ENCODE results near the gene HHAT. TPM values are rescaled to one million over a fixed set of nuclear protein-coding genes. Genes with fewer than 3 reads are reported as not detected.

HHAT gene
- total and polyA plus RNA-seq, 2 experiments from 2014 or later, result 1.6 to 1.9 TPM

GRCh38 chr1:210541680-210542358 lies 213.1 kb downstream of the HHAT start:
- no peak overlapping the region for H3K4me2 ChIP-seq (ENCODE audit: unreplicated experiment)
- H3K36me3 ChIP-seq (ENCODE audit: low read depth), result no peaks in the 10 kb centered on the region
- H3K27ac ChIP-seq, result no peak overlapping the region
- H3K9me2 ChIP-seq (ENCODE audit: insufficient read depth), result no peaks in the 10 kb centered on the region
- no peaks in the 10 kb centered on the region for H3K4me1 ChIP-seq (ENCODE audit: insufficient read depth)
- H3K9ac ChIP-seq, result no peak overlapping the region
- H3K9me3 ChIP-seq (ENCODE audit: low read depth), result no peaks in the 10 kb centered on the region
- no peak for TF ChIP-seq EZH2phosphoT487 (IDR thresholded peaks at IDR 0.05; ENCODE audit: insufficient read depth, low read depth)
- TF ChIP-seq EZH2 (IDR thresholded peaks at IDR 0.05; ENCODE audit: insufficient read depth, poor library complexity, severe bottlenecking), result no peak
- no peak for DNase-seq
- in situ Hi-C loops (cut with MboI), result no loop called here
- no peaks in the 10 kb centered on the region for H3K27me3 ChIP-seq (replicated peaks; ENCODE audit: insufficient read depth)
- no peak overlapping the region for H2AFZ ChIP-seq
- no peak overlapping the region for H3K4me3 ChIP-seq
- H3K79me2 ChIP-seq (ENCODE audit: insufficient read depth), result no peaks in the 10 kb centered on the region
- 63 to 65% methylated on average over 6 of the region's 6 CpGs for WGBS, 2 experiments (ENCODE audit: low coverage in 1 of 2, low lambda C conversion rate in 2 of 2, missing lambda C conversion rate in 2 of 2)
- no peaks in the 10 kb centered on the region for H3F3A ChIP-seq (ENCODE audit: insufficient read depth)
- H4K20me1 ChIP-seq (ENCODE audit: insufficient read depth), result no peaks in the 10 kb centered on the region

GRCh38 chr1:210551899-210552298 lies 223.2 kb downstream of the HHAT start:
- Histone ChIP-seq H3K9me2 (ENCODE audit: insufficient read depth) (no peaks in the 10 kb centered on the region), H3K79me2 (ENCODE audit: insufficient read depth) (no peaks in the 10 kb centered on the region), H3K4me1 (ENCODE audit: insufficient read depth) (no peaks in the 10 kb centered on the region), H3K9me3 (ENCODE audit: low read depth) (no peaks in the 10 kb centered on the region), H3K36me3 (ENCODE audit: low read depth) (no peaks in the 10 kb centered on the region), H3K4me2 (ENCODE audit: unreplicated experiment) (no peak overlapping the region), H3K4me3 (no peak overlapping the region), H3K9ac (no peak overlapping the region), H2AFZ (no peak overlapping the region), H3F3A (ENCODE audit: insufficient read depth) (no peaks in the 10 kb centered on the region), H3K27me3 (replicated peaks; ENCODE audit: insufficient read depth) (no peaks in the 10 kb centered on the region), H3K27ac (no peak overlapping the region), H4K20me1 (ENCODE audit: insufficient read depth) (no peaks in the 10 kb centered on the region)
- WGBS, 2 experiments (ENCODE audit: low coverage in 1 of 2, low lambda C conversion rate in 2 of 2, missing lambda C conversion rate in 2 of 2), result 67 to 68% methylated on average over 5 of the region's 5 CpGs
- no peak for TF ChIP-seq EZH2 (IDR thresholded peaks at IDR 0.05; ENCODE audit: insufficient read depth, poor library complexity, severe bottlenecking)
- TF ChIP-seq EZH2phosphoT487 (IDR thresholded peaks at IDR 0.05; ENCODE audit: insufficient read depth, low read depth), result no peak
- DNase-seq, result no peak
- in situ Hi-C loops (cut with MboI), result no loop called here

- no peaks in the 10 kb centered on the region for H3K9me2 ChIP-seq (ENCODE audit: insufficient read depth)
- no peaks in the 10 kb centered on the region for H4K20me1 ChIP-seq (ENCODE audit: insufficient read depth)
- no peak overlapping the region for H3K4me3 ChIP-seq
- no peak overlapping the region for H3K4me2 ChIP-seq (ENCODE audit: unreplicated experiment)
- DNase-seq, result no peak
- no peaks in the 10 kb centered on the region for H3K9me3 ChIP-seq (ENCODE audit: low read depth)
- in situ Hi-C loops (cut with MboI), result no loop called here
- no peaks in the 10 kb centered on the region for H3K27me3 ChIP-seq (replicated peaks; ENCODE audit: insufficient read depth)
- H3K79me2 ChIP-seq (ENCODE audit: insufficient read depth), result no peaks in the 10 kb centered on the region
- WGBS, 2 experiments (ENCODE audit: low coverage in 1 of 2, low lambda C conversion rate in 2 of 2, missing lambda C conversion rate in 2 of 2), result 34 to 41% methylated on average over 5 of the region's 5 CpGs
- no peak overlapping the region for H3K27ac ChIP-seq
- no peak overlapping the region for H2AFZ ChIP-seq
- no peaks in the 10 kb centered on the region for H3F3A ChIP-seq (ENCODE audit: insufficient read depth)
- H3K4me1 ChIP-seq (ENCODE audit: insufficient read depth), result no peaks in the 10 kb centered on the region
- no peaks in the 10 kb centered on the region for H3K36me3 ChIP-seq (ENCODE audit: low read depth)
- TF ChIP-seq EZH2 (IDR thresholded peaks at IDR 0.05; ENCODE audit: insufficient read depth, poor library complexity, severe bottlenecking) (no peak), EZH2phosphoT487 (IDR thresholded peaks at IDR 0.05; ENCODE audit: insufficient read depth, low read depth) (no peak)
- no peak overlapping the region for H3K9ac ChIP-seq
Observed at GRCh38 chr1:210553711-210554110, 225.0 kb downstream of the HHAT start.

- no peak for DNase-seq
- 69 to 72% methylated on average over 5 of the region's 5 CpGs for WGBS, 2 experiments (ENCODE audit: low coverage in 1 of 2, low lambda C conversion rate in 2 of 2, missing lambda C conversion rate in 2 of 2)
- Histone ChIP-seq H3K4me2 (ENCODE audit: unreplicated experiment) (no peak overlapping the region), H2AFZ (no peak overlapping the region), H3K4me3 (no peak overlapping the region), H4K20me1 (ENCODE audit: insufficient read depth) (no peaks in the 10 kb centered on the region), H3K79me2 (ENCODE audit: insufficient read depth) (no peaks in the 10 kb centered on the region), H3K27me3 (replicated peaks; ENCODE audit: insufficient read depth) (no peaks in the 10 kb centered on the region), H3K4me1 (ENCODE audit: insufficient read depth) (no peaks in the 10 kb centered on the region), H3K9me3 (ENCODE audit: low read depth) (no peaks in the 10 kb centered on the region), H3K9me2 (ENCODE audit: insufficient read depth) (no peaks in the 10 kb centered on the region), H3F3A (ENCODE audit: insufficient read depth) (no peaks in the 10 kb centered on the region), H3K36me3 (ENCODE audit: low read depth) (no peaks in the 10 kb centered on the region), H3K9ac (no peak overlapping the region), H3K27ac (no peak overlapping the region)
- in situ Hi-C loops (cut with MboI), result no loop called here
- TF ChIP-seq EZH2phosphoT487 (IDR thresholded peaks at IDR 0.05; ENCODE audit: insufficient read depth, low read depth), result no peak
- TF ChIP-seq EZH2 (IDR thresholded peaks at IDR 0.05; ENCODE audit: insufficient read depth, poor library complexity, severe bottlenecking), result no peak
Observed at GRCh38 chr1:210554382-210554781, 225.7 kb downstream of the HHAT start.

Data from GM23248 (cell line).